Measurements from ENCODE around the gene KRT39. TPM values are rescaled to one million over a fixed set of nuclear protein-coding genes. Genes with fewer than 3 reads are reported as not detected.

Gene KRT39
- total RNA-seq, 2 donors from 2014 or later: not detected

GRCh38 chr17:40967582-40967981 lies 834 bp upstream of the KRT39 start:
- Mint-ChIP-seq H3K4me1 (no peaks in the 10 kb centered on the region), H3K27me3 (ENCODE audit: insufficient read depth) (peaks cover 6% of the 10 kb centered on the region), H3K27ac (no peak overlapping the region), H3K4me3 (no peak overlapping the region), H3K9me3 (peaks cover 6% of the 10 kb centered on the region), H3K36me3 (ENCODE audit: low read depth) (no peaks in the 10 kb centered on the region)
- Histone ChIP-seq H3K9ac (ENCODE audit: extremely low read depth, low read length, poor library complexity, severe bottlenecking) (no peak overlapping the region), H3K27me3 (ENCODE audit: control insufficient read depth, insufficient read depth, low read length, poor library complexity, severe bottlenecking) (no peaks in the 10 kb centered on the region), H3K27ac (ENCODE audit: low read depth, low read length) (no peak overlapping the region), H3K4me3 (ENCODE audit: low read length) (no peak overlapping the region), H3K4me1 (ENCODE audit: control insufficient read depth, insufficient read depth, low read length) (no peaks in the 10 kb centered on the region), H3K9me3 (ENCODE audit: control insufficient read depth, low read length) (no peaks in the 10 kb centered on the region), H3K36me3 (ENCODE audit: control insufficient read depth, insufficient read depth, low read length) (no peaks in the 10 kb centered on the region)
- no CpG with 5 or more reads among the region's 1 CpG for WGBS, 2 experiments (ENCODE audit: insufficient coverage in 1 of 2, insufficient read length in 1 of 2)
- no peak for DNase-seq
- no peak for TF ChIP-seq CTCF (conservative IDR thresholded peaks at IDR 0.05)

- Mint-ChIP-seq H3K36me3 (ENCODE audit: low read depth) (no peaks in the 10 kb centered on the region), H3K4me3 (no peak overlapping the region), H3K4me1 (peaks cover 5% of the 10 kb centered on the region), H3K27me3 (ENCODE audit: insufficient read depth) (peaks cover 3% of the 10 kb centered on the region), H3K27ac (no peak overlapping the region), H3K9me3 (peaks cover 1% of the 10 kb centered on the region)
- no peaks in the 10 kb centered on the region for H3K9me3 ChIP-seq (ENCODE audit: control insufficient read depth, low read length)
- DNase-seq: no peak
- no peaks in the 10 kb centered on the region for H3K36me3 ChIP-seq (ENCODE audit: control insufficient read depth, insufficient read depth, low read length)
- H3K27ac ChIP-seq (ENCODE audit: low read depth, low read length): no peak overlapping the region
- peak; percentile 82 for TF ChIP-seq CTCF (conservative IDR thresholded peaks at IDR 0.05)
- H3K9ac ChIP-seq (ENCODE audit: extremely low read depth, low read length, poor library complexity, severe bottlenecking): no peak overlapping the region
- H3K4me3 ChIP-seq (ENCODE audit: low read length): no peak overlapping the region
- no peaks in the 10 kb centered on the region for H3K4me1 ChIP-seq (ENCODE audit: control insufficient read depth, insufficient read depth, low read length)
- H3K27me3 ChIP-seq (ENCODE audit: control insufficient read depth, insufficient read depth, low read length, poor library complexity, severe bottlenecking): no peaks in the 10 kb centered on the region
- 71 to 100% methylated on average over 1 of the region's 1 CpG for WGBS, 2 experiments (ENCODE audit: insufficient coverage in 1 of 2, insufficient read length in 1 of 2)
Measured at GRCh38 chr17:40963838-40964237, 2.9 kb downstream of the KRT39 start.

- H3K36me3 Mint-ChIP-seq (ENCODE audit: low read depth): no peaks in the 10 kb centered on the region
- H3K27me3 Mint-ChIP-seq (ENCODE audit: insufficient read depth): peaks cover 3% of the 10 kb centered on the region
- H3K4me1 Mint-ChIP-seq: peaks cover 20% of the 10 kb centered on the region
- no peaks in the 10 kb centered on the region for H3K9me3 ChIP-seq (ENCODE audit: control insufficient read depth, low read length)
- H3K27me3 ChIP-seq (ENCODE audit: control insufficient read depth, insufficient read depth, low read length, poor library complexity, severe bottlenecking): no peaks in the 10 kb centered on the region
- 96 to 97% methylated on average over 4 of the region's 4 CpGs for WGBS, 2 experiments (ENCODE audit: insufficient coverage in 1 of 2, insufficient read length in 1 of 2)
- no peaks in the 10 kb centered on the region for H3K36me3 ChIP-seq (ENCODE audit: control insufficient read depth, insufficient read depth, low read length)
- H3K4me3 ChIP-seq (ENCODE audit: low read length): no peak overlapping the region
- no peak overlapping the region for H3K4me3 Mint-ChIP-seq
- no peak overlapping the region for H3K27ac Mint-ChIP-seq
- TF ChIP-seq CTCF (conservative IDR thresholded peaks at IDR 0.05): no peak
- H3K9ac ChIP-seq (ENCODE audit: extremely low read depth, low read length, poor library complexity, severe bottlenecking): no peak overlapping the region
- no peaks in the 10 kb centered on the region for H3K4me1 ChIP-seq (ENCODE audit: control insufficient read depth, insufficient read depth, low read length)
- DNase-seq: no peak
- no peak overlapping the region for H3K27ac ChIP-seq (ENCODE audit: low read depth, low read length)
- H3K9me3 Mint-ChIP-seq: peaks cover 1% of the 10 kb centered on the region
Measured at GRCh38 chr17:40962059-40962561, 4.6 kb downstream of the KRT39 start.

Data from endodermal cell (in vitro differentiated cells).